Activated CD4-positive, alpha-beta T cell treated with anti-CD3 and anti-CD28 coated beads, Interleukin-2, amount 50 U/mL, for 48 hours (primary cell): Measurements from ENCODE around the gene AFF2.
"Not testable (repeated sequence)": the region's sequence is repeated elsewhere in the genome, so short reads cannot be mapped to it uniquely, and the experiment has no call there.

Experiments used
- DNase-seq, 2 experiments: peaks; one replicate each; pipeline ENCODE4 v3.0.0-alpha.2; 2020

The AFF2 gene

GRCh38 chrX:148649145-148649795 is 148.9 kb downstream of the AFF2 start:
- no peak for DNase-seq

- no peak for DNase-seq
These were observed 157.8 kb downstream of the AFF2 start for GRCh38 chrX:148658115-148658730.

- no peak for DNase-seq
These were observed 159.1 kb downstream of the AFF2 start for GRCh38 chrX:148659481-148659880.

- no peak for DNase-seq
These were observed 160.6 kb downstream of the AFF2 start for GRCh38 chrX:148661035-148661434.

GRCh38 chrX:148662014-148662413 is 161.6 kb downstream of the AFF2 start:
- no peak for DNase-seq

GRCh38 chrX:148664171-148664570 is 163.8 kb downstream of the AFF2 start:
- no peak for DNase-seq

GRCh38 chrX:148664995-148665394 is 164.6 kb downstream of the AFF2 start:
- DNase-seq = no peak

GRCh38 chrX:148669175-148669574 is 168.8 kb downstream of the AFF2 start:
- DNase-seq = not testable (repeated sequence)

- no peak for DNase-seq
These were observed 169.9 kb downstream of the AFF2 start for GRCh38 chrX:148670277-148670676.

- no peak for DNase-seq
These were observed 172.1 kb downstream of the AFF2 start for GRCh38 chrX:148672517-148672916.

GRCh38 chrX:148681605-148682004 is 181.2 kb downstream of the AFF2 start:
- DNase-seq = no peak

GRCh38 chrX:148682206-148682605 is 181.8 kb downstream of the AFF2 start:
- DNase-seq = no peak

- DNase-seq = no peak
These were observed 191.0 kb downstream of the AFF2 start for GRCh38 chrX:148691456-148691855.

GRCh38 chrX:148695255-148695654 is 194.8 kb downstream of the AFF2 start:
- no peak for DNase-seq

- DNase-seq = no peak
These were observed 197.8 kb downstream of the AFF2 start for GRCh38 chrX:148698221-148698620.

GRCh38 chrX:148700021-148700420 is 199.6 kb downstream of the AFF2 start:
- no peak for DNase-seq

- DNase-seq = no peak
These were observed 213.6 kb downstream of the AFF2 start for GRCh38 chrX:148713981-148714380.

GRCh38 chrX:148715361-148715760 is 214.9 kb downstream of the AFF2 start:
- DNase-seq = no peak

- no peak for DNase-seq
These were observed 222.5 kb downstream of the AFF2 start for GRCh38 chrX:148722966-148723365.

GRCh38 chrX:148723551-148723950 is 223.1 kb downstream of the AFF2 start:
- no peak for DNase-seq

- no peak for DNase-seq
These were observed 228.5 kb downstream of the AFF2 start for GRCh38 chrX:148728901-148729300.

- no peak for DNase-seq
These were observed 232.3 kb downstream of the AFF2 start for GRCh38 chrX:148732743-148733142.

GRCh38 chrX:148741441-148741840 is 241.0 kb downstream of the AFF2 start:
- DNase-seq = no peak

- no peak for DNase-seq
These were observed 254.7 kb downstream of the AFF2 start for GRCh38 chrX:148755111-148755510.

- no peak for DNase-seq
These were observed 263.5 kb downstream of the AFF2 start for GRCh38 chrX:148763896-148764295.
